ENCODE measurements around the gene CDC42BPA. TPM values are rescaled to one million over a fixed set of nuclear protein-coding genes. Genes with fewer than 3 reads are reported as not detected.
"Not testable (repeated sequence)": the region's sequence is repeated elsewhere in the genome, so short reads cannot be mapped to it uniquely, and the experiment has no call there.

Gene CDC42BPA
- total and polyA plus RNA-seq, 3 experiments from 2014 or later: 0.42 to 0.72 (median 0.44) TPM

- Mint-ChIP-seq H3K9me3 (peaks cover 0 to 6% (median 2%) of the 10 kb centered on the region in 5 donors), H3K27me3 (peaks cover 12 to 31% of the 10 kb centered on the region in 2 donors), H3K27ac (no peak overlapping the region), H3K4me3 (no peak overlapping the region), H3K36me3 (no peaks in the 10 kb centered on the region), H3K4me1 (no peaks in the 10 kb centered on the region)
- no peak overlapping the region for H3K4me3 ChIP-seq (ENCODE audit: low read length)
- H3K27me3 ChIP-seq (ENCODE audit: insufficient read depth, low read length, poor library complexity, severe bottlenecking): no peaks in the 10 kb centered on the region
- no peaks in the 10 kb centered on the region for H3K4me1 ChIP-seq (ENCODE audit: insufficient read depth, low read length)
- POLR2A ChIA-PET: no interaction called here
- CTCF ChIA-PET: no interaction called here
- no peaks in the 10 kb centered on the region for H3K9me3 ChIP-seq (ENCODE audit: low read length)
- no peaks in the 10 kb centered on the region for H3K36me3 ChIP-seq (ENCODE audit: insufficient read depth, low read length)
- DNase-seq: no peak
- no peak overlapping the region for H3K27ac ChIP-seq (ENCODE audit: low read depth, low read length)
These were observed 21.1 kb downstream of the CDC42BPA start for GRCh38 chr1:227297073-227297793.

GRCh38 chr1:227295609-227296008 is 22.7 kb downstream of the CDC42BPA start:
- Mint-ChIP-seq H3K4me3 (no peak overlapping the region), H3K27me3 (peaks cover 5 to 34% of the 10 kb centered on the region in 2 donors), H3K27ac (no peak overlapping the region), H3K4me1 (no peaks in the 10 kb centered on the region), H3K36me3 (no peaks in the 10 kb centered on the region), H3K9me3 (peaks cover 0 to 6% (median 2%) of the 10 kb centered on the region in 5 donors)
- Histone ChIP-seq H3K36me3 (ENCODE audit: insufficient read depth, low read length) (no peaks in the 10 kb centered on the region), H3K4me1 (ENCODE audit: insufficient read depth, low read length) (no peaks in the 10 kb centered on the region), H3K9me3 (ENCODE audit: low read length) (no peaks in the 10 kb centered on the region), H3K4me3 (ENCODE audit: low read length) (no peak overlapping the region), H3K27ac (ENCODE audit: low read depth, low read length) (no peak overlapping the region), H3K27me3 (ENCODE audit: insufficient read depth, low read length, poor library complexity, severe bottlenecking) (no peaks in the 10 kb centered on the region)
- DNase-seq: no peak
- ChIA-PET CTCF (no interaction called here), POLR2A (no interaction called here)

GRCh38 chr1:227285745-227286144 is 32.5 kb downstream of the CDC42BPA start:
- peaks cover 0 to 13% (median 11%) of the 10 kb centered on the region in 5 donors for H3K9me3 Mint-ChIP-seq
- peaks cover 0 to 7% of the 10 kb centered on the region in 2 donors for H3K27me3 Mint-ChIP-seq
- Histone ChIP-seq H3K36me3 (ENCODE audit: insufficient read depth, low read length) (no peaks in the 10 kb centered on the region), H3K9me3 (ENCODE audit: low read length) (no peaks in the 10 kb centered on the region), H3K4me1 (ENCODE audit: insufficient read depth, low read length) (no peaks in the 10 kb centered on the region), H3K4me3 (ENCODE audit: low read length) (no peak overlapping the region), H3K27ac (ENCODE audit: low read depth, low read length) (no peak overlapping the region), H3K27me3 (ENCODE audit: insufficient read depth, low read length, poor library complexity, severe bottlenecking) (no peaks in the 10 kb centered on the region)
- ChIA-PET POLR2A (no interaction called here), CTCF (no interaction called here)
- H3K4me3 Mint-ChIP-seq: no peak overlapping the region
- DNase-seq: no peak
- no peak overlapping the region for H3K27ac Mint-ChIP-seq
- no peaks in the 10 kb centered on the region for H3K36me3 Mint-ChIP-seq
- no peaks in the 10 kb centered on the region for H3K4me1 Mint-ChIP-seq

DNA sequence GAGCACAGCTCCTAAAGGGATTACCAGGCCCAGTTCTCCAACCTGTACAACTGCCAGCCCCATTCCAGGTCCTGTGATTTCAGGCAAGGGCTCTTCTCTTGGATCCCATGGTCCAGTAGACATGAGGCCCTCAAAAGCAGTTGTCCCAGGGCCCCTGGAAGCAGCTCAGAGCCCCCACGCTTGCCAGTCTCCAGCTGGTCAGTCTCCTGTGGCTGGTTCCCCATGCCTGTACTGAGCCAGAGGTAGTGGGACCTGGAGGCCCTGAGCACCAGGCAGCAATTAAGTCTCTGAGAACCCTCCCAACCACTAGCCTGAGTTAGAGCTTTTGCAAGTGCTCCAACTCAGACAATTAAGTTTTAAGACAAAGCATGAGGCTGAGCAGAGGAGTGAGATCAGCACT is 36.9 kb downstream of the CDC42BPA start:
- H3K9me3 ChIP-seq (ENCODE audit: low read length): no peaks in the 10 kb centered on the region
- DNase-seq: no peak
- ChIA-PET POLR2A (interaction anchor here (1.0 kb wide), 1 partner anchor 10 kb away, joined by 3 read pairs; no protein-coding TSS in a partner anchor), CTCF (no interaction called here)
- H3K4me1 ChIP-seq (ENCODE audit: insufficient read depth, low read length): no peaks in the 10 kb centered on the region
- Mint-ChIP-seq H3K4me1 (no peaks in the 10 kb centered on the region), H3K27ac (no peak overlapping the region), H3K36me3 (no peaks in the 10 kb centered on the region), H3K27me3 (peaks cover 0 to 8% of the 10 kb centered on the region in 2 donors), H3K9me3 (peaks cover 0 to 13% (median 8%) of the 10 kb centered on the region in 5 donors), H3K4me3 (no peak overlapping the region)
- H3K27ac ChIP-seq (ENCODE audit: low read depth, low read length): no peak overlapping the region
- no peak overlapping the region for H3K4me3 ChIP-seq (ENCODE audit: low read length)
- H3K27me3 ChIP-seq (ENCODE audit: insufficient read depth, low read length, poor library complexity, severe bottlenecking): no peaks in the 10 kb centered on the region
- no peaks in the 10 kb centered on the region for H3K36me3 ChIP-seq (ENCODE audit: insufficient read depth, low read length)

DNA sequence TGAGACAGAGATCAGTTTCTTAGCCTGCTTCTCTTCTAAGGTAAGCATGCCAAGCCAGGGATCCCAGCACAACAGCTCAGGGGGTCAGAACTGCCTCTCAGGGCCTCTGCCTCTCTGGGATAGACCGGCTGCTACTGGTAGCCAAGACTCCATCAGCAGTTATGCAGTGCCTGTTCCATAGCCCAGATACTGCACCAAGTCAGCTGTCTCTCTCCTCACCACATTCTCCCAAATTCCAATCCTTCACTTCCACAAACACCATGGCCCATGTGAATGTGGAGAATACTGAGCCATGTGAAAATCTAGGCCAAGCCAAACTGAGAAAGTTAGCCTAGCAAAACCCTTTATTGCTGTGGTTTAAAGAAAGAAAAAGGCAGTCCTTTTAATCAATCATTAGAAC is 37.5 kb downstream of the CDC42BPA start:
- CTCF ChIA-PET: interaction anchor here (0.8 kb wide), 1 partner anchor 22 kb away, joined by 3 read pairs; no protein-coding TSS in a partner anchor
- POLR2A ChIA-PET: interaction anchor here (1.0 kb wide), 1 partner anchor 9 kb away, joined by 3 read pairs; no protein-coding TSS in a partner anchor
- no peak overlapping the region for H3K4me3 Mint-ChIP-seq
- Histone ChIP-seq H3K27me3 (ENCODE audit: insufficient read depth, low read length, poor library complexity, severe bottlenecking) (no peaks in the 10 kb centered on the region), H3K4me3 (ENCODE audit: low read length) (no peak overlapping the region), H3K36me3 (ENCODE audit: insufficient read depth, low read length) (no peaks in the 10 kb centered on the region), H3K9me3 (ENCODE audit: low read length) (no peaks in the 10 kb centered on the region), H3K4me1 (ENCODE audit: insufficient read depth, low read length) (no peaks in the 10 kb centered on the region), H3K27ac (ENCODE audit: low read depth, low read length) (no peak overlapping the region)
- H3K27me3 Mint-ChIP-seq: peaks cover 0 to 8% of the 10 kb centered on the region in 2 donors
- H3K36me3 Mint-ChIP-seq: no peaks in the 10 kb centered on the region
- no peaks in the 10 kb centered on the region for H3K4me1 Mint-ChIP-seq
- no peak overlapping the region for H3K27ac Mint-ChIP-seq
- DNase-seq: no peak
- peaks cover 0 to 9% (median 3%) of the 10 kb centered on the region in 5 donors for H3K9me3 Mint-ChIP-seq

- H3K27me3 Mint-ChIP-seq: peaks cover 0 to 16% of the 10 kb centered on the region in 2 donors
- DNase-seq; H3K27me3 ChIP-seq (ENCODE audit: insufficient read depth, low read length, poor library complexity, severe bottlenecking); H3K4me1 Mint-ChIP-seq; POLR2A ChIA-PET; CTCF ChIA-PET; H3K9me3 Mint-ChIP-seq; H3K4me1 ChIP-seq (ENCODE audit: insufficient read depth, low read length); H3K36me3 ChIP-seq (ENCODE audit: insufficient read depth, low read length); H3K9me3 ChIP-seq (ENCODE audit: low read length); H3K36me3 Mint-ChIP-seq; H3K27ac ChIP-seq (ENCODE audit: low read depth, low read length); H3K4me3 ChIP-seq (ENCODE audit: low read length); H3K4me3 Mint-ChIP-seq; H3K27ac Mint-ChIP-seq: not testable (repeated sequence)
These were observed 42.1 kb downstream of the CDC42BPA start for GRCh38 chr1:227276156-227276693.

DNA sequence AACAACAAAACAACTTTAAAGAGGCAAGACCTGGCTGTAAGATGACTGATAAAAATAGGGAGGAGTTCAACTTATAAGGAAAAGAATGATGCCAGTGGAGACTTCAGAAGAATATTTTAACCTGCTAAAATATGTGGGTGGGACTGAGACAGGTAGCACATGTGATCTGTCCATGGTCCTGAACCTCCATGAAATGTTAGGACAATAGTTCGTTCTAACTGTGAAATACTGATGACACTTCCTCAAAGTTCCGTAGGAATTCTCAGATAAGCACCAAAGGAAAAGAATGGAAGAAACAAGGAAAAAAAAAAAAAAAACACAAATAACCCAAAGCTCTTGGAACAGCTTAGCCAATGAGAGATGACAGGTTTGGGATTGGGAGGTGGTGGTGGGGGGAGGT is 44.7 kb downstream of the CDC42BPA start:
- H3K27me3 Mint-ChIP-seq: peaks cover 6 to 23% of the 10 kb centered on the region in 2 donors
- Histone ChIP-seq H3K4me3 (ENCODE audit: low read length) (no peak overlapping the region), H3K9me3 (ENCODE audit: low read length) (no peaks in the 10 kb centered on the region), H3K4me1 (ENCODE audit: insufficient read depth, low read length) (no peaks in the 10 kb centered on the region), H3K27me3 (ENCODE audit: insufficient read depth, low read length, poor library complexity, severe bottlenecking) (no peaks in the 10 kb centered on the region), H3K27ac (ENCODE audit: low read depth, low read length) (no peak overlapping the region), H3K36me3 (ENCODE audit: insufficient read depth, low read length) (no peaks in the 10 kb centered on the region)
- no peaks in the 10 kb centered on the region for H3K36me3 Mint-ChIP-seq
- H3K4me3 Mint-ChIP-seq: no peak overlapping the region
- no peaks in the 10 kb centered on the region for H3K4me1 Mint-ChIP-seq
- peaks cover 0 to 4% (median 2%) of the 10 kb centered on the region in 5 donors for H3K9me3 Mint-ChIP-seq
- no peak for DNase-seq
- H3K27ac Mint-ChIP-seq: no peak overlapping the region
- POLR2A ChIA-PET: no interaction called here
- CTCF ChIA-PET: no interaction called here

DNA sequence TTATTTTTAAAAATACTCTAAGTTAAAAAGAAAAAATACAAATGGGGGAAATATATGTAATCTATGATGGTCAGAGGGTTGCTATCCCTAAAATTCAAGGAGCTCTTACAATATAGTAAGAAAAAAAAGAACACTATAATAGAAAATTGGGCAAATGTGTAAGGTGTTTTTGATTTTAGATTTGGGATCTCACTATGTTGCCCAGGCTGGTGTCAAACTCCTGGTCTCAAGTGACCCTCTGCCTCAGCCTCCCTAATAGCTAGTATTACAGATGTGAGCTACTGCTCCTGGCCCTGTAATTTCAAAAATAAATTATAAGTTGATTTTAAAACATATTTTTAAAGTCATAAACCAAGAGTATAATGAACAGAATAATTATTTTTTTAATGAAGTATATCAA is 45.9 kb downstream of the CDC42BPA start:
- no peak for DNase-seq
- Mint-ChIP-seq H3K9me3 (peaks cover 0 to 4% (median 2%) of the 10 kb centered on the region in 5 donors), H3K4me1 (no peaks in the 10 kb centered on the region), H3K27ac (no peak overlapping the region), H3K36me3 (no peaks in the 10 kb centered on the region), H3K4me3 (no peak overlapping the region), H3K27me3 (peaks cover 8 to 28% of the 10 kb centered on the region in 2 donors)
- Histone ChIP-seq H3K4me3 (ENCODE audit: low read length) (no peak overlapping the region), H3K27ac (ENCODE audit: low read depth, low read length) (no peak overlapping the region), H3K4me1 (ENCODE audit: insufficient read depth, low read length) (no peaks in the 10 kb centered on the region), H3K27me3 (ENCODE audit: insufficient read depth, low read length, poor library complexity, severe bottlenecking) (no peaks in the 10 kb centered on the region), H3K36me3 (ENCODE audit: insufficient read depth, low read length) (no peaks in the 10 kb centered on the region), H3K9me3 (ENCODE audit: low read length) (no peaks in the 10 kb centered on the region)
- POLR2A ChIA-PET: no interaction called here
- CTCF ChIA-PET: no interaction called here
